ENCODE data around the gene CTBP2.

DNA sequence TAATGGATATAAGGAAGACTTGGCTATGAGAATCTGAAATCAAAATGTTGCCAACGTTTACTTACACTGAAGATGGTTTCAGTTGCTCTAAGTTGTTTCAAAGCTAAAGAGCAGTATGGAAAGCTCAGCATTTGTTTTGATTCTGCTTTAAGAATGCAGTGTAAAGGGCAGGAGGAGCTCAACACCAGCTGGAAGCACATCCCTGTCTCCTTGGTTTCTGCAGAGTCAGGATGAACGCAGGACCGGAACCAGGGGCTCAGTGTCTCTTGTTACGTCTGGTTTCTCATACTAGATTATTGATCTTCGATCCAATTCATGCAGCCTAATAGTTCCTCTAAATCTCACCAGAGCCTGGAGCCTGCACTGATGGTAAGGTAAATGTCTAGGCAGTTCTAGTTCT lies 194.4 kb downstream of the CTBP2 start:
- TF ChIP-seq, protein P1, sequence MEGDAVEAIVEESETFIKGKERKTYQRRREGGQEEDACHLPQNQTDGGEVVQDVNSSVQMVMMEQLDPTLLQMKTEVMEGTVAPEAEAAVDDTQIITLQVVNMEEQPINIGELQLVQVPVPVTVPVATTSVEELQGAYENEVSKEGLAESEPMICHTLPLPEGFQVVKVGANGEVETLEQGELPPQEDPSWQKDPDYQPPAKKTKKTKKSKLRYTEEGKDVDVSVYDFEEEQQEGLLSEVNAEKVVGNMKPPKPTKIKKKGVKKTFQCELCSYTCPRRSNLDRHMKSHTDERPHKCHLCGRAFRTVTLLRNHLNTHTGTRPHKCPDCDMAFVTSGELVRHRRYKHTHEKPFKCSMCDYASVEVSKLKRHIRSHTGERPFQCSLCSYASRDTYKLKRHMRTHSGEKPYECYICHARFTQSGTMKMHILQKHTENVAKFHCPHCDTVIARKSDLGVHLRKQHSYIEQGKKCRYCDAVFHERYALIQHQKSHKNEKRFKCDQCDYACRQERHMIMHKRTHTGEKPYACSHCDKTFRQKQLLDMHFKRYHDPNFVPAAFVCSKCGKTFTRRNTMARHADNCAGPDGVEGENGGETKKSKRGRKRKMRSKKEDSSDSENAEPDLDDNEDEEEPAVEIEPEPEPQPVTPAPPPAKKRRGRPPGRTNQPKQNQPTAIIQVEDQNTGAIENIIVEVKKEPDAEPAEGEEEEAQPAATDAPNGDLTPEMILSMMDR (IDR thresholded peaks at IDR 0.05), result no peak
- no peak for TF ChIP-seq POLR2A (IDR thresholded peaks at IDR 0.05)
- no peak for TF ChIP-seq POLR2AphosphoS5 (IDR thresholded peaks at IDR 0.05)
- no peak for TF ChIP-seq EP300 (IDR thresholded peaks at IDR 0.05)

All from stomach (tissue), 4 donors.